Naive thymus-derived CD4-positive, alpha-beta T cell (primary cell): ENCODE results near the gene ADPRHL1. TPM values are rescaled to one million over a fixed set of nuclear protein-coding genes. Genes with fewer than 3 reads are reported as not detected.

ENCODE experiments used
- ATAC-seq: fragments of 150-1000 bp; cut with Tn5 transposase; 2 replicates; pipeline ENCODE4 v1.10.0; 2021; ENCODE audit warnings: mild to moderate bottlenecking, moderate library complexity
- CTCF ChIA-PET: fragments of 350-600 bp; sonication (Branson Sonifier 250); formaldehyde crosslinking; loops from one replicate; lab custom pipeline; 2021; ENCODE audit warnings: antibody characterized with exemption; lab: Charles Lee
- POLR2A ChIA-PET: fragments of 350-600 bp; sonication (Branson Sonifier 250); formaldehyde crosslinking; loops from one replicate; lab custom pipeline; 2021; ENCODE audit warnings: antibody characterized with exemption, inconsistent platforms; lab: Charles Lee
- DNase-seq, 9 donors: peaks; one replicate each; pipeline versions ENCODE4 v3.0.0 to v3.0.0-alpha.2; 2020 to 2022; ENCODE audit warnings: mixed read lengths in 1 of 9
- H3K27ac ChIP-seq: one replicate; pipeline ENCODE4 v1.7.0; 2013; ENCODE audit warnings: mild to moderate bottlenecking, low read depth, low read length, moderate library complexity
- H3K27me3 ChIP-seq, 2 donors: one replicate each; pipeline ENCODE4 v1.7.0; 2013; ENCODE audit warnings: low read length in 2 of 2, mild to moderate bottlenecking in 2 of 2, moderate library complexity in 2 of 2; ENCODE audit not compliant: control insufficient read depth in 2 of 2, insufficient read depth in 2 of 2
- H3K36me3 ChIP-seq, 3 experiments: 1 replicate in 2 of 3; 2 replicates in 1 of 3; pipeline ENCODE4 v1.7.0; 2013; ENCODE audit warnings: low read length in 3 of 3, mild to moderate bottlenecking in 3 of 3, moderate library complexity in 1 of 3; ENCODE audit not compliant: insufficient read depth in 3 of 3, control insufficient read depth in 2 of 3
- H3K4me1 ChIP-seq, 2 donors: one replicate each; pipeline ENCODE4 v1.7.0; 2013; ENCODE audit warnings: low read length in 2 of 2, mild to moderate bottlenecking in 2 of 2, moderate library complexity in 1 of 2; ENCODE audit not compliant: control insufficient read depth in 2 of 2, insufficient read depth in 2 of 2
- H3K4me3 ChIP-seq: 2 replicates; pipeline ENCODE4 v1.7.0; 2013; ENCODE audit warnings: mild to moderate bottlenecking, low read length
- H3K9me3 ChIP-seq, 3 experiments: 1 replicate in 2 of 3; 2 replicates in 1 of 3; pipeline ENCODE4 v1.7.0; 2013; ENCODE audit warnings: low read length in 3 of 3; ENCODE audit not compliant: control insufficient read depth in 2 of 3
- H3K27ac Mint-ChIP-seq, 9 donors: one replicate each; pipeline ENCODE4 v1.8.0; 2020 to 2022; ENCODE audit warnings: mixed read lengths in 9 of 9, mild to moderate bottlenecking in 8 of 9, moderate library complexity in 5 of 9, inconsistent platforms in 2 of 9
- H3K27me3 Mint-ChIP-seq, 5 donors: one replicate each; pipeline ENCODE4 v1.8.0; 2021 to 2022; ENCODE audit warnings: mixed read lengths in 5 of 5, mild to moderate bottlenecking in 1 of 5
- H3K36me3 Mint-ChIP-seq, 5 donors: one replicate each; pipeline ENCODE4 v1.8.0; 2020 to 2022; ENCODE audit warnings: mixed read lengths in 5 of 5, mild to moderate bottlenecking in 3 of 5, inconsistent platforms in 1 of 5
- H3K4me1 Mint-ChIP-seq, 7 donors: one replicate each; pipeline ENCODE4 v1.8.0; 2020 to 2022; ENCODE audit warnings: mixed read lengths in 7 of 7, mild to moderate bottlenecking in 3 of 7, inconsistent platforms in 1 of 7
- H3K4me3 Mint-ChIP-seq, 10 donors: one replicate each; pipeline ENCODE4 v1.8.0; 2020 to 2022; ENCODE audit warnings: mild to moderate bottlenecking in 10 of 10, mixed read lengths in 10 of 10, moderate library complexity in 6 of 10, inconsistent platforms in 2 of 10
- H3K9me3 Mint-ChIP-seq, 11 donors: one replicate each; pipeline ENCODE4 v1.8.0; 2020 to 2022; ENCODE audit warnings: mixed read lengths in 11 of 11, mild to moderate bottlenecking in 4 of 11, inconsistent platforms in 1 of 11, moderate library complexity in 1 of 11
- intact Hi-C, 2 donors: fragments of 100-400 bp; cut with micrococcal nuclease; formaldehyde crosslinking; loops; one replicate each; pipeline ENCODE4 v1.15.1; 2023
- polyA plus RNA-seq, 2 donors: library from polyadenylated mRNA; unstranded; fragments of 300-500 nt; fragmentation: Illumina TruSeq; gene quantifications; one replicate each; pipeline ENCODE4 v1.2.3, GENCODE V29; 2021
- total RNA-seq, 6 experiments: library from RNA in 5 of 6; stranded (reverse) in 5 of 6; gene quantifications; 1 replicate in 5 of 6; 2 replicates in 1 of 6; pipeline ENCODE4 v1.2.3 and lab custom pipeline; 2021 to 2026

The ADPRHL1 gene
- total and polyA plus RNA-seq, 7 experiments from 2014 or later = 0.12 to 2.0 (median 1.1) TPM; not detected in 1

DNA sequence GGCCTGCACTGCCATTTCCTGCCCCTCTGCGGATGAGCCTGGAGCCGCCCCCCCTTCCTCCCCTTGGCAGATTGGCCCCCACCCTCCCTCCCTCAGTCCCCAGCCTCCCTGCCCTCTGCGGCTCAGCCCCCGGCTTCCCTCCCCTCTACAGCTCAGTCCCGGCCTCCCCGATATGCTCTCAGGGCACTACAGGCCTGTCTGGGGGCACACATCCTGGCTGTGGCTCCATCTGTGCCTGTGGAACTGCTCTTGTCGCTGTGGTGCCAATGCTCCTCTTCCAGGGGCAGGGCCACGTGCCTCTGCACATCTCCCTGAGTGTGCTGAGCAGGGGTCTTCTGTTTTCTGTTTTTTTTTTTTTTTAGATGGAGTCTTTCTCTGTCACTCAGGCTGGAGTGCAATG, 39.0 kb downstream of the ADPRHL1 start:
- POLR2A ChIA-PET = no interaction called here
- H3K4me3 Mint-ChIP-seq = no peak overlapping the region
- Histone ChIP-seq H3K4me3 (no peak overlapping the region), H3K36me3 (no peaks in the 10 kb centered on the region), H3K27ac (no peak overlapping the region), H3K27me3 (no peaks in the 10 kb centered on the region), H3K9me3 (no peaks in the 10 kb centered on the region), H3K4me1 (no peaks in the 10 kb centered on the region)
- no peak overlapping the region for H3K27ac Mint-ChIP-seq
- DNase-seq (no peak), ATAC-seq (no peak)
- H3K36me3 Mint-ChIP-seq = no peaks in the 10 kb centered on the region
- H3K9me3 Mint-ChIP-seq = peaks cover 0 to 3% (median 0%) of the 10 kb centered on the region in 11 donors
- H3K27me3 Mint-ChIP-seq = peaks cover 0 to 18% (median 4%) of the 10 kb centered on the region in 5 donors
- CTCF ChIA-PET = no interaction called here
- no peaks in the 10 kb centered on the region for H3K4me1 Mint-ChIP-seq
- intact Hi-C loops = no loop called here

DNA sequence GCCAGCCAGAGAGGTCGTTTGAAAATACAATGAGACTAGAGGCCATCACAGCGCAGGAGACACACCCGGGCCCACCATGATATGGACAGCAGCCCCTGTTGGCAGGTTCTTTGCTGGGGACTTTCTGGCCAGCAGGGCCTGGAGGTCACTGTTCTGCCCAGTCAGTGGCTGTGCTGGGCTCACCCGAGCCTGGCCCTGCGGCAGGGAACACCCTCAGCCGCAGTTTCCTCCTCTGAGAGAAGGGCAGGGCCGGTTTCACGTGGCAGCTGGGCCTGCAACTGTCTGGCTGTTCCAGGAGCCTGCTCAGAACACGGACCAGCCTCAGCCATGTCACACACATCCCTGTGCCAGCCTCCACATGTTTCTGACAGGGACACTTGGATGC, 39.4 kb downstream of the ADPRHL1 start:
- ATAC-seq = no peak
- Histone ChIP-seq H3K4me1 (no peaks in the 10 kb centered on the region), H3K36me3 (no peaks in the 10 kb centered on the region), H3K4me3 (no peak overlapping the region), H3K9me3 (no peaks in the 10 kb centered on the region), H3K27ac (no peak overlapping the region), H3K27me3 (no peaks in the 10 kb centered on the region)
- Mint-ChIP-seq H3K9me3 (peaks cover 0 to 3% (median 0%) of the 10 kb centered on the region in 11 donors), H3K4me1 (no peaks in the 10 kb centered on the region), H3K4me3 (no peak overlapping the region), H3K27ac (no peak overlapping the region), H3K36me3 (no peaks in the 10 kb centered on the region), H3K27me3 (peaks cover 0 to 18% (median 4%) of the 10 kb centered on the region in 5 donors)
- ChIA-PET CTCF (no interaction called here), POLR2A (no interaction called here)
- DNase-seq = no peak
- intact Hi-C loops = no loop called here

DNA sequence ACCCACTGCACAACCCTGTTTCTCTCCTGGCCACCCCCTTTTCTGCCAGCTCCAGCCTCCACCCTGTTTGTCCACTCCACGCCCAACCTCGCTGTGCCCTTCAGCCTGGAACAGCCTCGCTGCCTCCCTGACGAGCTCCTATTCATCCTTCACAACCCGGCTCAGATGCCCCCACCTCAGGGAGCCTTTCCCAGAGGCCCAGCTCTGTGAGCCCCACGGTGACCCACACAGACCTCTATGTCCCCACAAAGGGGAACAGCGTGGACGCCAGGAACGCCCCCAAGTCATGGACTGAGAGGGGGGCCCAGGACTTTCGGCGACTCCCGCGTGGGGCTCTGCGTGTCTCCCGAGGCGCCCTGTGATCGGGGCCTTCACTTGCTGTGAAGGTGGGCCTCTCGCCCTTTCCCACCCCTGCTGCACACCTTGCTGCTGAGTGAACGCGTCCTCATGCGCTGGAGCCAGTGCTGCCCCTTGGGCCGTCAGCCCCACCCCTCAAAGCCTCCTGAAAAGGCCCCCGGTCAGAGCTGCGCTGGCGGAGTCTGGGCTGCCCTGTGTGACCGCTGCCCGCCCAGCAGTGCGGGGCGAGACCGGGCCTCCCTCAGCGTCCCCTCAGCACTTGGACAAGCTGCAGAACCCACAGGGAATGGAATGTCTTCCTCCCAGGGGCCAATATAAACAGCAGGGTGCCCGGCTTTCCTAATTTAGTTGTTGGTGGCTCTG, 40.0 kb downstream of the ADPRHL1 start:
- Histone ChIP-seq H3K36me3 (no peaks in the 10 kb centered on the region), H3K27ac (no peak overlapping the region), H3K27me3 (no peaks in the 10 kb centered on the region), H3K9me3 (no peaks in the 10 kb centered on the region), H3K4me1 (no peaks in the 10 kb centered on the region), H3K4me3 (no peak overlapping the region)
- Mint-ChIP-seq H3K4me1 (no peaks in the 10 kb centered on the region), H3K36me3 (no peaks in the 10 kb centered on the region), H3K27ac (no peak overlapping the region), H3K9me3 (peaks cover 0 to 3% (median 0%) of the 10 kb centered on the region in 11 donors), H3K27me3 (peaks cover 0 to 17% (median 4%) of the 10 kb centered on the region in 5 donors), H3K4me3 (no peak overlapping the region)
- ATAC-seq = no peak
- intact Hi-C loops = no loop called here
- no peak for DNase-seq
- ChIA-PET POLR2A (no interaction called here), CTCF (no interaction called here)

DNA sequence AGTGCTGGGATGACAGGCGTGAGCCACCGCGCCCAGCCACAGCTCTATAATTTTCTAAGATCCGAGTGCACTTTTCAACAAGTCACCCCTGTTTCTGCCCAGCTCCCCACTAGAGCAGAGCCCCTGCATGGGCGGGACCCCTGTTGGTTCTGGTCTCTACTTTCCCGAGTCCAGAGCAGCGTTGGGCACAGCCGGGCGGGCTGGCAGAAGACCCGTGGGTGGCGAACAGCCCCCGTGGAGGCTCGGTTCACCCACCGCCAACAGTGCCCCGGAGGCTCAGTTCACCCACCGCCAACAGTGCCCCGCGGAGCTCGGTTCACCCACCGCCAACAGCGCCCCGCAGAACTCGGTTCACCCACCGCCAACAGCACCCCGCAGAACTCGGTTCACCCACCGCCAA, 40.8 kb downstream of the ADPRHL1 start:
- ATAC-seq (no peak), DNase-seq (no peak)
- Histone ChIP-seq H3K27ac (no peak overlapping the region), H3K4me1 (no peaks in the 10 kb centered on the region), H3K27me3 (no peaks in the 10 kb centered on the region), H3K36me3 (no peaks in the 10 kb centered on the region), H3K9me3 (no peaks in the 10 kb centered on the region), H3K4me3 (no peak overlapping the region)
- Mint-ChIP-seq H3K4me1 (no peaks in the 10 kb centered on the region), H3K9me3 (peaks cover 0 to 3% (median 0%) of the 10 kb centered on the region in 11 donors), H3K27ac (no peak overlapping the region), H3K4me3 (no peak overlapping the region), H3K36me3 (peaks cover 0 to 2% (median 0%) of the 10 kb centered on the region in 5 donors), H3K27me3 (peaks cover 0 to 17% (median 6%) of the 10 kb centered on the region in 5 donors)
- POLR2A ChIA-PET = no interaction called here
- CTCF ChIA-PET = no interaction called here
- intact Hi-C loops = no loop called here

DNA sequence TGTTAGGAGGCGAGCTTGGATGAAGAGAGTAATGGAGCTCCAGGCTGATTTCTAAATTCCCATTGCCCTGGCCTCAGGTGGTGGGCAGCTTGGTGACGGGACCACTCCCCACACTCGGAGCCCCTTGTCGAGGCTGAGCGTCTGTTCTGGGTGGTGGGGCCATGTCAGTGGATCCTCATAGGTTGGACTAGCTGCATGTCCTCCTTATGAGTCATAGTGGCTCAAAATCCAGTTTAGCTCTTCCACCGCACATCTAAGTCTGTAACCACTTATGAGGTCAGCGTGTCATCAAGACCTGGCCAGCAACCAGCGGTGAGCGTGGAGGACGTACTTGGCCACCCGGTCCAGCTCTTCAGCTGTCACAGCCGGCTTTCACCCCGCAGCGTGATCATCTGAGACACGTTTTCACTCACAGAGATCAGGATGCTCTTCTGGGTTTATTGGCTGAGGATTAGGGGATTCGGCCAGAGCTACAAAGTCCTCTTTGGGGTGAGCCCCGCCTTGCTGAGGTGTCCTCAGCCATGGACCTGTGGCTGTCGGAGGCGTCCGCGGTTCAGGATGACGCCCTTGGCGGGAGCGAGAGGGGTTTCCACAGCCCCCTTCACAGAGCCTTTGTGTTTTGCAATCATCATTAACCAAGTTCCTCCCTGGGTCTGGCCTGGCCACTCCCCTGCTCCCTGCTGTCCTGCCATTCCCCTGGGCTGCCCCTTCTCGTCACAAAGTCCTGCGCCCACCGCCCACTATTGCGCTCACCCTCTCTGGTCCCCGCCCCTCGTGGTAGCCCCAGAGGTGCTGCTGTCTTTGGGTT, 41.9 kb downstream of the ADPRHL1 start:
- ChIA-PET CTCF (no interaction called here), POLR2A (interaction anchor here (0.5 kb wide), 1 partner anchor 30 kb away, joined by 3 read pairs; no protein-coding TSS in a partner anchor)
- no peak overlapping the region for H3K27ac Mint-ChIP-seq

DNA sequence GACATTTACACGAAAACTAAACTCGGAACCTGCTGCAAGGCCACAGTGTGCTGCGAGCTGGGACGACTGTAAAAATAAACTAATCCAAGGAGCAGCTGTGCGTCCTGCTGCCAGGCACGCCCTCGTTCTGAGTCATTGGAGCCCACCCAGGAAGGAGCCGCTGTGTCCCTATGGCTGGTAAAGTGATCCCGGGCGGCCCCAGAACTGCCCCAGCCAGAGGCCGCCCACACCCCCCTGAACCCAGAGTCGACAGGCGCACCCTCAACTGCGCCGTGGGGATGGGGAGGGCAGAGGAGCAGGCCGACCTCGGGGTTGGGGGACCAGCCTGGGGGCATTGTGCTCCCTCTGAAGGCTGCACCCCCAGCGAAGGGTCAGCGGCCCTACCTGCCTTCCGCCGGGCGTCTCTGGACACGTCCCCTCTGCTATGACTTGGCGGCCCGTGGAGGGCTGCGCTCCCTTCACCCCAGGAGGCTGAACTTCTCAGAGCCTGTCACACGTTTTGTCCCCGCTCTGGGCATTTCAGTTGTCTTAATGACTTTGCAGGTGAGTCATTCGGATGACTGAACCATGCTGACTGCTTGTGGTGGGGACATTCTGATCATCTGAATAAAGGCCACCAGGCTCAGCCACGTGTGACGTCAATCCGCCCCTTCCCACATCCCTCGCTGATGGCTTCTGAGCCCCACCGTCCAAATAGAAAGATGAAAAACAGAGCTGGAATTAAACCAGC, 42.7 kb downstream of the ADPRHL1 start:
- Mint-ChIP-seq H3K27ac (no peak overlapping the region), H3K4me1 (no peaks in the 10 kb centered on the region), H3K4me3 (peak overlapping the region in 1 of 10 donors; percentile 18), H3K36me3 (peaks cover 0 to 4% (median 0%) of the 10 kb centered on the region in 5 donors), H3K27me3 (peaks cover 0 to 12% (median 5%) of the 10 kb centered on the region in 5 donors), H3K9me3 (peaks cover 0 to 3% (median 0%) of the 10 kb centered on the region in 11 donors)
- Histone ChIP-seq H3K27ac (no peak overlapping the region), H3K9me3 (no peaks in the 10 kb centered on the region), H3K36me3 (no peaks in the 10 kb centered on the region), H3K4me1 (no peaks in the 10 kb centered on the region), H3K4me3 (no peak overlapping the region), H3K27me3 (no peaks in the 10 kb centered on the region)
- ATAC-seq = no peak
- intact Hi-C loops = no loop called here
- DNase-seq = no peak
- CTCF ChIA-PET = no interaction called here
- POLR2A ChIA-PET = interaction anchor here (0.5 kb wide), 1 partner anchor 29 kb away, joined by 3 read pairs; no protein-coding TSS in a partner anchor

More for the DNA sequence above, 41.9 kb downstream of the ADPRHL1 start:
- H3K4me1 Mint-ChIP-seq = no peaks in the 10 kb centered on the region
- H3K9me3 Mint-ChIP-seq = peaks cover 0 to 3% (median 0%) of the 10 kb centered on the region in 11 donors
- Histone ChIP-seq H3K4me3 (no peak overlapping the region), H3K27ac (no peak overlapping the region), H3K9me3 (no peaks in the 10 kb centered on the region), H3K4me1 (no peaks in the 10 kb centered on the region), H3K36me3 (no peaks in the 10 kb centered on the region), H3K27me3 (no peaks in the 10 kb centered on the region)
- intact Hi-C loops = no loop called here
- DNase-seq (no peak), ATAC-seq (no peak)
- no peak overlapping the region for H3K4me3 Mint-ChIP-seq
- peaks cover 0 to 14% (median 5%) of the 10 kb centered on the region in 5 donors for H3K27me3 Mint-ChIP-seq
- H3K36me3 Mint-ChIP-seq = peaks cover 0 to 4% (median 0%) of the 10 kb centered on the region in 5 donors
